ENCODE results near the gene MELTF.
"Not testable (repeated sequence)": the region's sequence is repeated elsewhere in the genome, so short reads cannot be mapped to it uniquely, and the experiment has no call there.

Gene MELTF

DNA sequence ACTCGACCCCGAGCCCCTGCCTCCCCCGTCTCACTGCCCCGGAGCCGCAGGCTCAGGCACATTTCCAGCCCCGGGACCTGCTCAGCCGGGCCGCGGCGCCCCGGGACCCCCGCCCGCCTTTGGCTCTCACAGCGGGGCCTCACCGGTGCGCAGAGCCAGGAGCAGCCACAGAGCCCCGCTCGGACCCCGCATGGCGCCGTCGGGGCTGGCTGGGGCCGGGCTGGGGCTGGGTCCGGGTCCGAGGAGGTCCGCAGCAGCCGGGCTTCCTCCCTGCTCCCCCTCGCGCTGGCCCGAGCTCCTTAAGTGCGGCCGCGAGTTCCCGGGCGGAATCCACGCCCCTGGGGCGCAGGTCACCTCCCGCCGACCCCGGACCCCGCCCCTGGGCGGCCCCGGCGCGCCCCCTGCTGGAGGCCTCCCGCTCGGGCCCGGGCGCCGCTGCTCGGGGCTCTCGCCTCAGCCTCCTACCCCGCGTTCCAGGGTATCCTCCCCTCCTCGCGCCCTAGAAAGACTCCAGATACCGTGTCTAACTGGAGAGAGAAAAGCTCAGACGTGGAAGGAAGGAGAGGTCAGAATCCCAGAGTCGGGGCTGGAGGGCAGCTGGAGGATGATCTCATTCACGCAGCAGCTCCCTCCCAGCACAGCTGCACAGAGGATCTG is at the start of gene MELTF:
TSS of gene MELTF (minus strand) at position 307 of the 657 bp plus-strand sequence. CDS start at position 192, 115 bp downstream.
- no peak for DNase-seq

DNA sequence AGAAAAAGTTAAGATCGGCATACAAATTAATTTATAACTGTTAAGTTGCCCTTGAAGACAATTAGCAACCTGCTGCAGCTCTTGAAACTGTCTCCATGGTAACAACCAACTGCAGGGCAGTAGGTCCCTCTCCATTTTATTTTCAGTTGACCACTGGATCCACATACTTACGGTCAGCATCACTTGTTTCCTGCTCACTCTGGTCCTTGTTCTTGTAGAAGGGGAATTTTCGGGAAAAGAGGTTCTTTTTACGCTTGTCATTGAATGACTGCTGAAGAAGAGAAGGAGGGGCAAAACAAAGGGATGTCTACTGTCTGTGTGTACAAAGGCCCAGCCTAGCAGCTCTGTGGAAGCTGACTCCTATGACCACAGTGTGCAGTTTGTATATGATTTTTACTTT is 46.8 kb upstream of the MELTF start:
- no peak for DNase-seq

DNA sequence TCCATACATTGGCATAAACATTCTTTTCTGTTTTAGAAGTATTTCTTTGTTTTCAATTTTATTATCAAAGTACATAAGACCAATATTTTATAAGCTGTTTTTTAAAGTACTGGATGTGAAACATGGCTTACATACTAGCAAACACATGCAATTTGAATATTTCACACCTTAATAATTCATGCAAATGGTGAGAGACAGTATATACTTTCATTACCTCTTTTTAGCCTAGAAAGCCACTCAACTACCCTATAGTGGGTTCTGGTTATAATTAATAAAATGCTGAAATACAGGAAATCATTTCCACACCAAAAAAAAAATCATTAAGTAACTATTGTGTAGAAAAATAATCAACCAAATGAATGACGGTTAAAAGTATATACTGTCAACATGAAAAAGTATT is 38.5 kb upstream of the MELTF start:
- no peak for DNase-seq

DNA sequence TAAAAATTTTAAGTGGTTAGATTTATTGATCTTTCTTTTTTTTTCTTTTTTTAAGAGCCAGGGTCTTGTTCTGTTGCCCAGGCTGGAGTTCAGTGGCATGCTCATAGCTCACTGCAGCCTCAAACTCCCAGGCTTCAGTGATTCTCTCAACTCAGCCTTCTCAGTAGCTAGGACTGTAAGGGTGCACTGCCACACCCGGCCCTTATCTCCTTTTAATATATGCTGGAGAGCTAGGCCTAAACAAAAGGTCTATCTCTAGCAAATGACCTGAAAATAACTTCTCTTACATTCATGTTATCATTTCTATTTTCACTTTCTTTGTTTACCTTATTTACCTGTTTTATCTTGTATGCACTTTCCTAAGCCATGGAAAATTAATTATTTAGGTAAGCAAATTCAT is 35.2 kb upstream of the MELTF start:
- DNase-seq: no peak

DNA sequence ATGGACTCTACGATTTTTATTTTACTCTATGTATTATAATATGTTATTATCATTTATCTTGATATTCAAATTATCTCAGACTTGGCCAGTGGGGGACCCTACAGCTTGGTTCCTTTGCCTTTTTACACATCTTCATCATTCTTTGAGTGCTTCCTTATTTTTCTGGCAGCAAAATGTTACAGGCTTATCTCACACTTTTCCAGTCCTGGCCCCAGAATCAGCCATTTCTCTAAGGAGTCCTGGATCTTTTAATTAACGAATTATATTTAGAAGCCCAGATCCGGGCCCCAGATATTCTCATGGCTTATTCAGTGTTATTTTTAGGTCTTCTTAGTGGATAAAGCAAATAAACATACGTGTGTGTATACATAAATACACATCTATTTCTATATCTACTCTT is 32.8 kb upstream of the MELTF start:
- no peak for DNase-seq

DNA sequence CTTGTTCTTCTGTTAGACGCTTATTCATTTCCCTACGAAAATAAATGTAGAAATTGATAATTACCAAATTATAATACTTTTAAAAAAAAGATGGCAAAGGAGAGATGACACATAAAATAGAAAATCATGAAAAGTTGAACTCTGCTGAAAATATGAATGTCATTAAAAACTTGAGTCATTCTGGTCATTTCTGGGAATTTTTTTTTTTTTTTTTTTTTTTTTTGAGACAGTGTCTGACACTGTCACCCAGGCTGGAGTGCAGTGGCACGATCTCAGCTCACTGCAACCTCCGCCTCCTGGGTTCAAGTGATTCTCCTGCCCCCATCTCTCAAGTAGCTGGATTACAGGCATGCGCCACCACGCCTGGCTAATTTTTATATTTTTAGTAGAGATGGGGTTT is 22.0 kb upstream of the MELTF start:
- not testable (repeated sequence) for DNase-seq

DNA sequence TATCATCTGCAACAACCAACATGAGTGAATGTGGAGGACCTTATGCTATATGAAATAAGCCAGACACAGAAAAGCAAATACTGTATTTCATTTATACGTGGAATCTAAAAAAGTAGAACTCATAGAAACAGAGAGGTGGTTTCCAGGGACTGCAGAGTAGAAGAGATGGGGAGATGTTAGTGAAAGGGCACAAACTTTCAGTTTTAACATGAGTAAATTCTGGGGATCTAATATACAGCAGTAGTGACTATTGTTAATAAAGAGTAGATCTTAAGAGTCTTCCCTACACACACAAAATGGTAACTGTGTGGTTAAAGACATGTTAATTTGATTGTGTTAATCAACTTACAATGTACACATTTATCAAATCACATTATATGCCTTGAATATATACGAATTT is 20.9 kb upstream of the MELTF start:
- DNase-seq: no peak

DNA sequence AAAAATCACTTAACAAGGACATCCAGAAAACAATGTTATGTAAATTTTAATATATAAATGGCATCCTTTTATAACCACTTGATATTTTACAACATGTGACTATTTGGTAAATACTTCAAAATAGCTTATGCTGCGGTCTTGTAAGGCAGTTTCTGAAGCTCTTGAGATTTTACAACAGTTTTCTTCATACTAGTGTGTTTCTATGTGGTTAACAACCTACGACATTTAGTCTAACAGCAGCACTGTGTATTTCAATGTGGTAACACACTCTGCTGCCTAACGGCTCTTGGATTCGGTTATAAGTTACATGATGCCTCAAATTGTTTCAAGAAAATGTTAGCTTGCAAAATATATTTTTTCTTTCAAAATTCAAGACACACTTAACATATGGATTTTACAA is 12.9 kb upstream of the MELTF start:
- DNase-seq: no peak

DNA sequence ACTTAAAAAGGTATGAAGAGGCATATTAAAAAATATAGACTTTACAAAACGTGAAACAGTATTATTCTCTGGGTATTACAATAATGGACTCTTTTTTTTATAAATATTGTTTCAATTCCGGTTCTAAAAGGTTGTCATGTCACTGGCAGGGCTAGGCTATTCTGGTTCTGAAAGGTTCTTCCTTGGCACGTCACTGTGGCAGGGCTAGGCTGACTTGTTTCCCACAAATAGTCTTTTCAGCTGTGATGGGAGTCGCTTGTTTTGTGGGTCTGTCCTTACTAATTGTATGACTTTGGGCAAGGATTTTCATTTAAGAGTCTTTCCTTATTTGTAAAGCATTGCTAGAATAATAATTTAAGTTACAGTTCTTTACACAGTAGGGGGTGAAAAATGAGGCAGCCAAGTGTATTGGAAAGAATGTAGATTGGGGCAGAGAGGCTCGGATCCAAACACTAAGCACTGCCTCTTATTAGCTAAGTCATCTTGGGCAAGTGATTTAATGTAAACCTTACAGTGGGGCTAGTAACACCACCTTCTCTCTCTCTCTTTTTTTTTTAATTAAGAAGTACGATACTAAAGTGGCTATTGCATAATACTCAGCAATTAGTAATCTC is 12.4 kb upstream of the MELTF start:
- DNase-seq: no peak

DNA sequence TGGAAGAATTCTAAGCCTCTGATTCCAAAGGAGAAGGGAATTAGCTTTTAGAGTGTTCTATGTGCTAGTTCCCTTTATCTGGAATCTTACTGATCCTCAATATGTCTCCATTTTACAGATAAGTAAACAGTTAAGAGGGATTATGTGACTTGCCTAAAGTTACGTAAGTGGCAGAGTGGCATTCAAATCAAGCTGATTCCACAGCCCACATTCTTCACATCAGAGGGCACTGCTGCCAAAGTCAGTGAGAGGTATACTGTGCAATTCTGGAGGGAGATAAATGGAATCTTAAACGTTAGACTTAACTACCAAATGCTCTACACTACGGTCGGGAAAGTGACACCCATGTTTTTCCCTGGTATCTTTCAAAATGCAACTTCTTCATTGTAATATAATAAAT is 11.0 kb upstream of the MELTF start:
- no peak for DNase-seq

DNA sequence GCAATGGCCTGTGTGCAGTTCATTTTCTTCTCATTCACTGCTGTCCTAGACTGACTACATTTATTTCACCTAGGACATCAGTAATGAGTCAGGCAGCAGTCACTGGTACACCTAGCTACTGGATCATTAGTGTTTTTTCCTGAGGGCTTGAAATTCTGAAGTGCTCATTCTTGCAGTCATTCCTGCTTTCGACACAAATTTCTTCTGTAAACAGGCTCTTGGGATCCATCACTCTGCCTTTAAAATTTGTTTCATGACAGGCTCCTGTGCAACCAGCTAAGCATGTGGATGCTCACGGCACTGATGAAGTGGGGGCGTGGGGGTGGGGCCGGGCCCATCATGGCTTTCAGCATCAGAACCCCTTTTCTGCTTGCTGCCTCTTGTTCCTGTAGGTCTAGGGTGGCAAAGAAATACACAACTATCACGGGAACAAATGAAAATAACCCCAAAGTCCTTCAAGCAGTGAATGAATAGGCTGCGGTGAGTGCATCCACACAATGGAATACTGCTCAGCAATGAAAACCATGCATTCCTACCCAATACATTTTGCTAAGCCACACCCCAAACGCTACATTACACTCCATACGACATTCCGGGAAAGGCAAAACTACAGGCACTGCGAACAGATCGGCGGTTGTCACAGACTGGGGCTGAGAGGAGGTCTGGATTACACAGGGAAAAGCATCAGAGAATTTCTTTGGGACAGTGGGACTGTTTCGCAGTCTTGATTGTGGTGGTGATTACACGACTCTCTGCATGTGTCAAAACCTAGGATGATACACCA is 9.3 kb upstream of the MELTF start:
- DNase-seq: no peak

DNA sequence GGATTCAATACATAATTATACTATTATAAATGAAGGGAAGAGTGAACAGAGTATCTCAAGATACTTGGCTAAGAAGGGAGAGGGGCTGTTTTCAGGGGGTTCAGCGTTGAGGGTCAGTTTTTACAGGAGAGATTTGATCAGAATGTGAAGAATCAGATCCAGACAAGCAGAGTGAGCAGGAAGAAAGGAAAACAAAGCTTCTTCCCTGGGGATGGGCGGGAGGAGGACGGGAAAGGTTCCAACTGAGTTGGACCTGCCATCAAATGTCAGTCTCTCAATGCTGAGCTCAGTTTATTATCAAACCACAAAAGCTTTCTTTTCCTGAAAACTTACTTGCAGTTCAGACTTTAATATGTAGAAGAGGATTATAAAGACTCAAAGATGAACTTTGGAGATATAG is 6.0 kb upstream of the MELTF start:
- no peak for DNase-seq

DNA sequence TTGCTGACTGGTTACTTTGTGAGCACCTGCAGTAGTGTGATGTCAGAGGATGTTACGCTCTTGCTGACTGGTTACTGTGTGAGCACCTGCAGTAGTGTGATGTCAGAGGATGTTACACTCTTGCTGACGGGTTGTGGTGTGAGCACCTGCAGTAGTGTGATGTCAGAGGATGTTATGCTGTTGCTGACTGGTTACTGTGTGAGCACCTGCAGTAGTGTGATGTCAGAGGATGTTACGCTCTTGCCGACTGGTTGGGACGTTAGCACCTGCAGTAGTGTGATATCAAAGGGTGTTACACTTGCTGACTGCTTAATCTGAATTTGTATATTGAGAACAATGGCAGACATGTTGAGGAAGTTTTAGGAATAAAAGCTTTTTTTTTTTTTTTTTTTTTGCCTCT is 5.2 kb upstream of the MELTF start:
- not testable (repeated sequence) for DNase-seq

DNA sequence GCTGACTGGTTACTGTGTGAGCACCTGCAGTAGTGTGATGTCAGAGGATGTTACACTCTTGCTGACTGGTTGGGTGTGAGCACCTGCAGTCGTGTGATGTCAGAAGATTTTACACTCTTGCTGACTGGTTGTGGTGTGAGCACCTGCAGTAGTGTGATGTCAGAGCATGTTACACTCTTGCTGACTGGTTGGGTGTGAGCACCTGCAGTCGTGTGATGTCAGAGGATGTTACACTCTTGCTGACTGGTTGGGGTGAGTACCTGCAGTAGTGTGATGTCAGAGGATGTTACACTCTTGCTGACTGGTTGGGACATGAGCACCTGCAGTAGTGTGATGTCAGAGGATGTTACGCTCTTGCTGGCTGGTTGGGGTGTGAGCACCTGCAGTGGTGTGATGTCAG is 4.1 kb upstream of the MELTF start:
- not testable (repeated sequence) for DNase-seq

DNA sequence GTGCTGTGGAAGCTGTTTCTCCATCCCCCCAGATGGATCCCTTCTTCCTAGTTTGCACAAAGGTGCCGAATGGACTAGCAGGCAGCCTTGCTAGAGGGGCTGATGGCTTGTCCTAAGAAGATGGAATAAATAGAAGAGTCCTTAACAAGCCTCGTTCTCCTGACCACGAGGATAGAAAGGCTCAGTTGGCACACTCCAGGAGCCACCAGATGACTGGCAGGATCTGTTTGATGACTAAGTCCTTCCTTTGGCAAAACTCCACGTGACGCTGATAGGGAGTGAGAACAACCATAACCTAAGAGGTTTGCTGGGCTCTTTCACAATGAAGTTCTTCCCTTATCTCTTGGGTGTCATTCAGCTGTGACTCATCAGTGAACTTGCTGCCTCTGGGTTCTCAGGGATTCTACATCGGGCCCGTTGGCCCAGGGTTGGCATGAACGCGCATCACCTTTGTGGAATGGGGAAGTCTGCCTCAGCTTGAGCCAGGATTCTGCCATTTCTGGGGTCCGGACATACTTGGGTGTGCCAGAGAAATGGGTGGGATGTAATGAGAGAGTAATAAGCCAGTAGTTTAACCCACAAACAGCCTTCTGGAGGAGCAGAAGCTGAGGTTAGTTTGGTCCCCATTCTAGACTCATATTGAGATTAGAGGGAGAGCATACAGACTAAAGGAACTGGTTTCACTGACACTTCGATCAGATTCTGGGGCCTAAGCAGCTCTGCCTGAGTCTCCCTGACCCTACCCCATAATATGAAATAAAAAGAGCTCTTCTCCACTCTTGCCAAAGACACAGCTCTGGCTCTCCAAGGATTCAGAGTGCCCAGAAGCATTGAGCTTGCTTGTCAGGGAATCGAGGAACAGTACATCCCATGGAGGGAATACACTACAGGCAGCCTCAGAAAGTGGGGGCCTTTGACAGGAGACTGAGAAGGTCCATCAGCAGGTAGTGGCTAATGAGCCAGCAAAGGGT is 2.0 kb upstream of the MELTF start:
- DNase-seq: no peak

DNA sequence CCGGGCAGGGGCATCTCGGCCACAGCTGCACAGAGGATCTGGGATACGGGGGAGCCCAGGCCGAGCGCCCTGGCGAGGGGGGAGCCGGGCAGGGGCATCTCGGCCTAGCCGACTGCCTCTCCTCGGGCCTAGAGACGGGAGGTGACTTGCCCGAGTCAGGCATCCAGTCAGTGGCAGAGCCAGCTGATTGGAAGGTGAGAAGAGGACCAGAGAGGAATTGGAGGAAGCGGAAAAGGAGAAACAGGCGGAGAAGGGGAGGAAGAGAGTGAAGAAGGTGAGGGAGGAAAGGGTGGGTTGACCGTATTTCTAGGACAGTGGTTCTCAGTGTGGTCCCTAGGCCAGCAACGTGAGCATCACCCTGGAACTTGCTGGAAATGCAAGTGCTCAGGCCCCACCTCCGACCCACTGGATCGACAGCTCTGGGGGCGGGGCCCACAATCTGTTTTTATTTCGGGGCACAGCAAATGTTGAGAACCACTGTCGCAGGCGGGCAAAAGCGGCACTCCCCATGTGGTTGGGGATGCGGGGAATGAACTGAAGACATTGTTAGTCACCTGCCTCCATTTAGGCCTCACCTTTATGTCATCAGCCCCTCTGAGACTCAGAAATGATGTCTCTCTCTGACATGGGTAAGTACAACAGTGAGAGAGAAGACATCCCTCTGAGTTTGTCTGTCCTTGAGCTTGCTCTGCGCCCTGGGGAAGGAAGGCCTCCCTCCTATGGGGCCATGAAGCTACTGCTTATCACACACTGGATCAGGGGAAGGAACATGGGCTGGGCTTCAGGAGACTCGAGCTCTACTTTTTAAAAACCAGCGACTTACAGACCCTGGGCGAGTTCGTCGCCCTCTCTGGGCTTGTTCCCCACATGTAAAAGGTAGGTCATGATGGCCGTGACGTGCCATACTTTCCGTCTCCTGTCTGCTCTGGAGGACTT is 1.0 kb upstream of the MELTF start:
- no peak for DNase-seq

DNA sequence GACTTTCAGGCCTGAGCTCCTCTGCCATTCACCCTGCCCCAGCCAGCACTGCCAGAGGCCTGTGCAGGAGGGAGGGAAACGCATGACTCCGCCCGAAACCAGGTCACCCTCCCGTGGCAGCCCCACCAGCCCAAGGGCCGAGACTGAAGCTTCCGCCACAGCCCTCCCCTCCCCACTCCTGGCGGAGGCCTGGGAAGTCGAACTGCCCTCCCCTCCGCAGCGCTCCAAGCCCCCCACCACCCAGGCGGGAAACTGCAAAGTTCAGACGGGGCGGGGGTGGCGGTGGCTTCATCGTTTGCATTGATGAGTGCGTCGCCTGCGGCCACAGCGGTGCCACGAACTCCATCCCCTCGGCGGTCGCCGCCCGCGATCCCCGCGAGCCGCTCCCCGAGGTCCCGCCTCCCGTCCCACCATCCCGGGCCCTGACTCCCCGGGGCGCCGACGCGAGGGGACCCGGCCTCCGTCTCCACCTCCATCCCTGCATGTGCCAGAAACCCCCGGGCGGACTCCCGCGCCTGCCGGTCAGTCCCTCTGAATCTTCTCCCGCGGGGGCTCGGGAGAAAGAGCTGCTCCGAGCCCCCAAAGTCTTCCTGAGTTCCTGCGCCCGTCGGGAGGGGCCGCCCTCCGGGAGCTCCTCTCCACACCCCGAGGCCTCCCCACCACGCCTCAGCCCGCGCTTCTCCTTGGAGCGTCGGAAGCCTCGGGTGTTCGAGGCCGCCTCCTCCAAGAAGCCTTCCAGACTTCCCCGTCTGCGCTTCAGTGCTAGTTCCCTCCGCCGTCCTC is 698 bp downstream of the MELTF start:
- DNase-seq: no peak

DNA sequence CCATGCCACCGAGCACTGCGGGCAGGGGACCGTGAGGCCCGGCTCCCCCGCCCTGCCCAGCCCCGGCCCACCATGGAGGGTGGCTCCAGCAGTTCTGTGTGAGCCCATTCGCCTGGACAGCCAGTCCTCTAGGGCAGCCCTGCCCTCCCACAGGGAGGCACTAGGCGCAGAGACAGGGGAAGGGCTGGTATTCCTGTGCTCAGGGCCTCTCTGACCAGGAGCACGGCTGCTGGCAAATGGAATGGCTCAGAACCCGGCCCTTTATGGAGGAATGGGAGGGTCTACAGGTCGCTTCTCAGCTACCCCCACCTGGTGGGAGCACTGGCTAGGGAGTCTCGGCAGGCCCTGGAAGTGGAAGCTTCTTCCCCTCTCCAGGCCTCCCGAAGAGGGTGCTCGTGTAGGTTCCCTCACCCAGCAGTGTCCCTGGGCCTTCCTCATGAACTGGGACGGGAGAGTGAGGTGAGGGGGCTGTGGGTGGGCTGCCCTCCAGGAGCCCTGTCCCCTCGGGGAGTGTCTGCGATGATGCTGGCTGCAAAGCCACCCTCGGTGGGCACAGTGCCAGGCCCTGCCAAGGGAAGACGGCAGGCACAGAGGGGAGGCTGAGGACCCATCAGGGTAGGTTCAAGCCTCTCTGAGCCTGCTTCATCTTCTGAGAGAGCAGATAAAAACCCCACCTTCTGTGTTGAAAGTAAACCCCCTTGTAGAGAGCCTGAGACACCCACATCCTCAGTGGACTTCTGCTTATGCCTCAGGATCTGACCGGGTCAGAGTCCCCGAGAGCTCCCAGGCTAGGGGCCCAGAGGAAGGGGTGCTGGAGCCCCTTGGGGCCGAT is 1.5 kb downstream of the MELTF start:
- no peak for DNase-seq

DNA sequence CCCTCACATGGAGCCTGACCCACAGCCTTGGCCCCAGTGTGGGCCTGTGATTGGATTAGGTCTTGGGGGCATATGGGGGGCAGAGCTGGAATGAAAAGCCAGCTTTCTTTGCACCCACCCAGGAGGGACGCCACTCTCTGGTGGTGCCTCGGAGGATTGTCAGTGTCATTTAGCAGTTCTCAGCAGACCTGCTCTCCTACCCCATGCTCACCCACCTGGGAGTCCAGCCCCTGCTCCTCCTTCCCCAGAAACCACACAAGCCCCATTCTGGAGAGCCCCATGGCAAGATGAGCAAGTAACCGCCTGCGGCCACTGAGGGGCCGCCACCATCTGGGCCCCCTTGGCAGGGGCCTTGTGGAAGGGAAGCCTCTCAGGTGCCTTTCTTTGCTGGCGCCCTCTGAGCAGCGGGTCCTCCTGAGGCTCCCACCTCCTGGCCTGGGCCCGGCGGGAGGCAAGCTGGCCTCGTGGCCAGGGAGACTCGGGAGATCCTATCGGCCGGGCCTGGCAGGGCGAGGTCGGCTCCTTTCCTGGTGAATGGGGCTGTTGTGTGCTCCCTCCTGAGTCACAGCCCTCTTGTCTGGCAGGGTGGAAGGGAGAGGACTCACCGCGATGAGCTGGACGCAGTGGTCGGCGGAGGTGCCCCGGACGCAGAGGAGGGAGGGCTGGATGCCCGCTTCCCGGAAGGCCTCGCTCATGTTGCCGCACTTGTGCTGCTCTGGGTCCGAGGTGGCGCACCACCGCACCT is 2.3 kb downstream of the MELTF start:
- DNase-seq: no peak

All from hippocampal formation (tissue), 2 donors.